ENCODE results near the gene OR1M1.

- TF ChIP-seq CTCF (IDR thresholded peaks at IDR 0.05; ENCODE audit: poor library complexity) (no peak), EZH2phosphoT487 (IDR thresholded peaks at IDR 0.05; ENCODE audit: low read depth, severe bottlenecking, unreplicated experiment) (no peak)
Measured at GRCh38 chr19:9144920-9145319, 58.1 kb downstream of the OR1M1 start.
